ENCODE data around the gene PLEKHN1.

The PLEKHN1 gene

DNA sequence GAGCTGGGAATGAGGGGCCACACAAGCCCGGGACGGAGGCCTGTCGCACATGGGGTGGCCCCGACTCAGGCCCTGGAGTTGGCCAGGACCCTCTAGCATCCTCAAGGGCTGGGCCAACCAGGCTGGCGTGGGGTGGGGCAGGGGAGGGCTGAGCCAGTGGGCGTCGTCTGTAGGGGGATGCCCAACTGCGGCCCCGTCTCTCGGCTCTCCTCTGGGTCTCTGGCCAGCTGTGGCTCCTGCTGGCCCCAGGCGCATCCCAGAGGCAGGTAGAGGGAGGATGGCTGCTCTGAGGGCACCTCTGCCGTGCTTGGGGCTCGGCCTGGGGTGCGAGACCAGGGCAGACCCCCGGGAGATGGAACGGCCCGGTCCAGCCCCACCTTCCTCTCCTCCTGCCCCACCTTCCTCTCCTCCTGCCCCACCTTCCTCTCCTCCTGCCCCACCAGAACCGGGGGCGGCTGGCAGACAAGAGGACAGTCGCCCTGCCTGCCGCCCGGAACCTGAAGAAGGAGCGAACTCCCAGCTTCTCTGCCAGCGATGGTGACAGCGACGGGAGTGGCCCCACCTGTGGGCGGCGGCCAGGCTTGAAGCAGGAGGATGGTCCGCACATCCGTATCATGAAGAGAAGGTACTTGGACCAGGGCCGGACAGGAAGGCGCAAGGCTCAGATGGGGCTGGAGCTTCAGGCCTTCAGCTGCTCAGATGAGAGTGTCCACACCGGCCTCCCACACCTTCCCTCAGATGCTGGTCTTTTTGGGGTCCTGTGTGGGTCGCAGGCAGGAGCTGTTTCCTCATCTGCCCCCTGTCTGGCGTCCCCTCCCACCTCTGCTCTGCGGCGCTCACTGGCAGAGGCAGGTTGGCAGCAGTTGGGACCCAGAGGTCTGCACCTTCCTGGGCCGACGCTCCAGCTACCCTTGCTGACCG is 36.3 kb upstream of the PLEKHN1 start:
- no peak for DNase-seq (ENCODE audit: low spot score)

DNA sequence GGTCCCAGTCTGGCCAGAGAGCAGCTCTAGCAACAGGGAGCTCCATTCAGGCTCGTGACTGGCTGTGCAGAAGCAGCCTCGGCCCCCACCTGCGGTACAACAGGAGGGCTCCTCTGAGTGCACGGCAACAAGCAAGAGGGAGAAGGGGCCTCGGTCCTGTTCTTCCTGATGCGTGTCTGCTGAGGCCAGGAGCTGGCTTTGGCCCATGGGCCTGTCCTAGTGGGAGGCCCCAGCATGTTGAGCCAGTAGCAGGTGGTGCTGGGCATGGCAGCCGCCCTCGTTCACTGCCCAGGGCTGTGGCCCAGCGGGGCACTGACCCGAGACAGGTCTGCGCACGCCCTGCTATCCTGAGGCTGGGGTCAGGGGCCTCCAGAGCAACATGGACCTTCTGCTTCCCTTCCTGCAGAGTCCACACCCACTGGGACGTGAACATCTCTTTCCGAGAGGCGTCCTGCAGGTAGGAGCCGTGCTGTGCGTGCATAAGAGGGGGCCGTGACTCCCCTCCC is 35.6 kb upstream of the PLEKHN1 start:
- DNase-seq (ENCODE audit: low spot score): no peak

DNA sequence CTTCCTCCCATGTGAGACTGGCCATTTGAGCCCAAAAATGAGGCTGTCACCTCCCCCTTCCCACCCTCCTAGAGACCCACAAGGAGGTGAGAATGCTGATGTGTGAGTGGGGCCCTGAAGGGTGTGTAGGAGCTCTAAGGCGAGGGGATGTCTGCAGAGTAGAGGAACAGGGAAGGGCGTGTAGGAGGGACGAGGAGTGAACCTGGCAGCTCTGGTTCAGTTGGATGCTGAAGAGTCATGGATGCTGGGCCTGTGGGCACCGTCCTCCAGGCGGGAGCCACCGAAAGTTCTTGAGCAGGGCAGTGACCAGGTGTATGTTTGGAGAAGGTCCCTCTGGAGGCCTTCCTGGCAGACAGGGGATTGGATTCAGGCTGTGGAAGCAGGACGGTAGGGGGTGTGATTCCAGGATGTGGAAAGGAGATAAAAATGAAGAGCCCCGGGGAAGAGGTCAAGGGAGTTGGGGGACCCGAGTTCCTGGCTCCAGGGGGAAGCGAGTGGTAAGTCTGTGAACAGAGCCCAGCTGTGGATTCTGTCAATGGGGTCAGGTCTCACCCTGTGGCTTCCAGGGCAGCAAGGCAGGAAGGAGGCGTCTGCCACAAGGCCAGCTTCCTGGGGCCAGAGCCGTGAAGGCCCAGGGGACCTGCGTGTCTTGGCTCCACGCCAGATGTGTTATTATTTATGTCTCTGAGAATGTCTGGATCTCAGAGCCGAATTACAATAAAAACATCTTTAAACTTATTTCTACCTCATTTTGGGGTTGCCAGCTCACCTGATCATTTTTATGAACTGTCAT is 34.7 kb upstream of the PLEKHN1 start:
- no peak for DNase-seq (ENCODE audit: low spot score)

DNA sequence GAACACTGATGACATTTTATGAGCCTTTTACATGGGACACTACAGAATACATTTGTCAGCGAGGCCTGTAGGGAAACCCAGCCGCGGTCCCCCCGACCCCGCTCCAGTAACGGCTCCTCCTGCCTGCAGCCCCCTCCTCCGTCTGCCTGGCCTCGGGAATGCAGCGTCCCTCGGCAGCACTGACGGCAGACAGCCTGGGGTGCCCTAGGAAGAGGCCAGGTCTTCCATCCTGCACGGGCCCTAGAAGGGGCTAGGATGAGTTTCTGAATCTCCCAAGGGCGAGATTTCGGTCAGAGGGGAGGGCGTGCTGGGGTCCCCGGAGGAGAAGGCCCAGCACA is 34.1 kb upstream of the PLEKHN1 start:
- no peak for DNase-seq (ENCODE audit: low spot score)

DNA sequence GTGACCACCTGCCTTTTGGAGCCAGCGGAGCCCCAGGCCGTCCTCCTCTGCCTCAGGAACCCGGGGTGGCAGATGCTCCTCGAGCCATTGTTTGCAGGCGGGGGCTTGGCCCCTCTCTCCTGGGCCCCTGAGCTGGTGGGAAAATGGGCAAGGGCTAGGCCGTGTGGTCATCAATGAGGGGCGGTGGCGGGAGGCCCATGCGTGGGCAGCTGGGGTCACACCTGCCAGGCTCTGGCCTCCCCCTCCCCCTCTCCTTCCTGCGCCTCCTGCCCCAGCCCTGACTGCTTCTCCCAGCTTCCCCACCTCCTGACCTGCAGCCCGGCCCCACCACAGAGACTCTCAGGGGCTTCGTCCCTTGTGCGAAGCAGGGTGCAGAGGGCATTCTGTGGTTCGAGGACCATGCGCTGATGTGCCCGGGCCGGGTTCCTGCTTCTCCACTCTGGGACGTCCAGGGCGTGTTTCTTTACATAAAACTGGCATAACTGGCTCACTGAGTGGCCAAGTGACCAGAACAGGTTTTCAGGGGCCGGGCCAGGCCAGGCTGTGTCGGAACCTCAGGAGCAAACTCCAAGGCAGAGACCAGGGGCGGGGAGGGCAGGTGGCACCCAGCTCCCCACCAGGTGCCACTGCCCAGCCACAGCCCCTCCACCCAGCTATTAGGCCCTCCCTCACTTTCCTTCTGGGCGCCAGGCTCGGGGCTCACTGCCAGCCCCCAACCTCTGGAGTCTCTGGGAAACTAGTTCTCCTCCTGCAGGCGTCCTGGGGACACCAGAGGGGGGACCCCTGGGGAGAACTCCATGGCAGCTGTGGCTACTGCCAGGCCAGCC is 33.3 kb upstream of the PLEKHN1 start:
- no peak for DNase-seq (ENCODE audit: low spot score)

DNA sequence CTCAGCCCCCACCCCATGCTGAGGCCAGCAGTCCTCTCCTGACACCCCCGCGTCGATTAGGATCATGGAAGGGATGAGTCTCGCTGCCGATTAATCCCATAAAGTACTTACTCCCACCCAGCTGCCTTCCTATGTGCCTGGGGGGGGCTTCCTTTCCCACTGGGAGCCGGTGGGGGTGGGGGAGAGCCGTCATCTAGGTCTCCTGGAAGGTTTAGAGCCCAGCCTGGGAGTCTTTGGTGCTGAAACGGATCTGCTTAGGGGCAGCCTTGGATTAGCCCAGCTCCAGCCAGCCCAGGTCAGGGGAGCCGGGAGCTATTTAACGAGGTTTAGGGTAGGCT is 32.7 kb upstream of the PLEKHN1 start:
- DNase-seq (ENCODE audit: low spot score): no peak

DNA sequence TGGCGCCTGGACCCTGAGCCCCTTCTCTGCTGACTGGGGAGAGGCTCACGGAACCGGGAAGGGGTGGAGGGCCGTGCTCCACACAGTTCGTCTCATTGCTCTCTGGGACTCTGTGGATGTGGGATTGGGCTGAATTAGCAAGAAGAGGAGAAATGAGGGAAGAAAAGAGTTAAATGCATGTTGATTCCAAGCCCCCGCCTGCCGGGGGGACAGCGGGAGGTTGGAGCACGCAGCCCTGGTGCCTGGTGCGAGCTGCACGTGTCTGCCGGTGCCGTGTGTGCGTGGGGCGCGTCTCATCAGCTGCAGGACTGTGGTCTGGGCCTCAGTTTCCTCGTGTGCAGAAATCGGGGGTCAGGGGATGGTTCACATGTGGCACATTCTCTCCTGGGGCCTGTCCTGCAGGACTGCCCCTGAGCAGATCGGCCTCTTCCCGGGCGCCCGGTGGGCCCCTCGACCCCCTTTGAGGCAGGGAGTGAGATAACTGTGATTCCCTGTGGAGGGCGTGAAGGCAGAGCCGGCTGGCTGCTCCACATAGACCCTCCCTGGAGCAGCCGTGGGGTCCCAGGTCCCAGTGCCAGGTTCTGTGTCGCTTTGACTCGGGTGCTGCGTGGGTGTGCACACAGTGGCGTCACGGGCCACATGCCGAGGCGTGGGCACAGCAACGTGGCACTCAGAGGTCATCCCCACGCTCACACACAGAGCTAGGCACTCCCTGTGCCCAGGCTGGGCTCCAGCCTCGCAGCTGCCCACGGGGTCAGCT is 31.1 kb upstream of the PLEKHN1 start:
- DNase-seq (ENCODE audit: low spot score): no peak

DNA sequence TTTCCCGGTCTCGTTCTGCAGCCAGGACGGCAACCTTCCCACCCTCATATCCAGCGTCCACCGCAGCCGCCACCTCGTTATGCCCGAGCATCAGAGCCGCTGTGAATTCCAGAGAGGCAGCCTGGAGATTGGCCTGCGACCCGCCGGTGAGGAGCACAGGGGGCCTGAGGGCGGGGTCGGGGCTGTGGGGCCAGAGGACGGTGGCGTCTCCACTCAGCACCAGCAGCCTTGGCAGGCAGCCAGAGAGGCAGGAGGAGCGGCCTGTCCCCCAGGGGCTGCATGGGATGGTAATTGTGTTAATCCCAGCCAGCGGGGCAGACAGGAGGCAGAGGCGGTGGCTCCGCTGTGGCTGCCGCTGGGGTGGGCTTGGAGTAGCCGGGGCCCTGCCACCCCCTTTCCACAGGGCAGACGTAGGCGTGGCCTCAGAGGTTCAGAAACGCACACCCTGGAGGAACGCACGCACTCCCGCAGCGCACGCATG is 30.5 kb upstream of the PLEKHN1 start:
- peak; percentile 72 for DNase-seq (ENCODE audit: low spot score)

DNA sequence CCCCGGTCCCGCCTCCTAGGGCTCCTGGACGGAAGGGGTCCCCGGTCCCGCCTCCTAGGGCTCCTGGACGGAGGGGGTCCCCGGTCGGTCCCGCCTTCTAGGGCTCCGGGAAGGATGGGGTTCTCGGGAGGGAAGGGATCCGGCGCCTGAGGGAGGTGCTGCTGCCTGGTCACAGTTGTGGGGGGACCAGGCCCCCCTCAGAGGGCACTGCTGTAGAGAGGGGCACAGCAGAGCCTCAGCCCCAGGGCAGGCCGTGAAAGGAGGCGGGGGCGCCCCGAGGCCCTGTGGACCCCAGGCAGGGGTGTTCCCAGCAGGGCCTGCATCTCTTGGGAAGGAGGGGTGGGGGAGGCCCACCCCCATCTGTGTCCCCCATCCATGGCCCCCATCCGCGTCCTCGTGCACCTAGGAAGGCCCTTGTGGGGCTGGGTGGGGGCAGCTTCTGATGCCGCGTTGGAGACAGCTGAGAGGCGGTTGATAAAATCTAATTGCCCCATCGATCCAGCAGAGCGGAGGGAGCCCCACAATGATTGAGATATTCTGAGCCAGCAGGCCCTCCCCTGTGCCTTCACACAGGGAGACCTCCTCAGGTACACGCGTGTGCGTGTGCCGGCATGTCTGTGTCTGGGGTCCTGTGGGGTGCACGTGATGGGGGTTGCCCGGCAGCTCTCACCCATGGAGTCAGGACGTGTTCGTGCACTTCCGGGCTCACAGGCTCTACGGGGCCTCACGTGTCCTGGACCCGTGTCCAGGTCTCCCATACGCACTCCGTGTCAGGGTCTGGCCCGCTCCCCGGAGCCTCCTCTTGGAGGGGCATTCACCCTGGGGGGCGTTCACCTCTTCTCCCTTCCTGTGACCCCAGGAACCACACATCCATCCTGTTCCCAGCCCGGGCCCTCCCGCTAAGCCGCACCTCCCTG is 29.7 kb upstream of the PLEKHN1 start:
- no peak for DNase-seq (ENCODE audit: low spot score)

DNA sequence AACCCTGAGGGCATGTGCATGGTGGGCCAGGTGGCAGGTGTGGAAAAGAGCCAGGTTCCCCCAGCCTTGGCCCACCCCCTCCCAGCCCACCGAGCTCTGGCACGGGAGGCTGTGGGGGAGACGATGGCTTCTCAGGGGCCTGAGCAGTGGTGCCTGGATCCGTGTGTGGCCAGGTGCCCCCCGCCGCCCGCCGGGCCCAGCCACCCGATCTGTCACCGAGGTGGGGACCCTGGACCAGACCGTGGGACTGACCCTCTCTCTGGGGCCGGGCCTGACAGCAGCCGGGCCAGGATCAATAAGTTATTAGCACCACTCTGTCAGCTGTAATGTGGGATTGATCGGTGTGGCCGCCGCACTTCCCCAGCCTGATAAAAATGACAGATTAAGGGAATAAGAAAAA is 28.8 kb upstream of the PLEKHN1 start:
- no peak for DNase-seq (ENCODE audit: low spot score)

DNA sequence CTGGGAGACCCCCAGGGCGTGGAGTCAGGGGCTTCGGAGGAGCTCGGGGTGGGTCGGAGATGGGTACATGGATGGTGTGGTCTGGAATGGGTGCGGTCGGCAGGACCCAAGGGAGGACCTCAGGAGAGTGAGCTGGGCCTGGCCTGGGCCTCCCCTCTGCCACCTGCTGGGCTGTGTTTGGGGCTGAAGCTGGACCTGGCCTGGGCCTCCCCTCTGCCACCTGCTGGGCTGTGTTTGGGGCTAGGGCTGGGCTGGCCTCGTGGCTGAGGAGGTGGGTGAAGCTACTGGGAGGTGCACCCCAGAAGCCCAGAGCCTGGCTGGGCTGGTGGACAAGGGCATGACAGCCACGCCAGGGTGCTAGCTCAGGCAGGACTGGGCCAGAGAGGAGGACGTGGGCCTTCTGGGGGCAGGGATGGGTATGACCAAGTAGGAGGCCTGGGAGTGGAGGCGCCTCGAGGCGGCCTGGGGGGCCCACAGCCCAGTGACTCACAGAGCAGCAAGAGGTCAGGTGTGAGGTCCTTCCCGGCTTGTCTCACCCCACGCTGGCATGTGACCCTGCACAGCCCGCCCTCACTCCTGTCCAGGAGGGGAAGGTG is 28.1 kb upstream of the PLEKHN1 start:
- DNase-seq (ENCODE audit: low spot score): no peak

DNA sequence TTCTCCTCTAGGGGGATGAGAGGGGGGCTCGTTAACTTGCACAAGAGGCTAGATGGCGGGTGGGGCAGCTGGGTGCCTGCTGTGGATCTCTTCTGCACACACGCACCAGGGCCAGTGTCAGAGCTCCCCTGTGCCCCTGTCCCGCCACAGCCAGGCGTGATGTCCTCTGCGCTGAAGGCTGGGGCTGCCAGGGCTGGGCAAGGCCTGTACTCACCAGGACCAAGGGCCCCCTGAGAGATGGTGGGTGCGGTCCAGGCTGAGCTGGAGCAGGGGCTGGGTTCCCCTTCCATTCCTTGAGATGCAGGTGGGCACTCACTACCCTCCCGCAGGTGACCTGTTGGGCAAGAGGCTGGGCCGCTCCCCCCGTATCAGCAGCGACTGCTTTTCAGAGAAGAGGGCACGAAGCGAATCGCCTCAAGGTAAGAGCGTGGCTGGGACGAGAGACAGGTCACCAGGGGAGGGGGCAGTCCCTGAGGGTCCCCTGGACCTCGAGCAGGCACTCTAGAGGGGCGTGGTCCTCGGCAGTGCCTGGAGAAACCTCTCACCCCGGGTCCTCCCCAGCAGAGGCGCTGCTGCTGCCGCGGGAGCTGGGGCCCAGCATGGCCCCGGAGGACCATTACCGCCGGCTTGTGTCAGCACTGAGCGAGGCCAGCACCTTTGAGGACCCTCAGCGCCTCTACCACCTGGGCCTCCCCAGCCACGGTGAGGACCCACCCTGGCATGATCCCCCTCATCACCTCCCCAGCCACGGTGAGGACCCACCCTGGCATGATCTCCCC is 27.4 kb upstream of the PLEKHN1 start:
- peak; percentile 78 for DNase-seq (ENCODE audit: low spot score)

DNA sequence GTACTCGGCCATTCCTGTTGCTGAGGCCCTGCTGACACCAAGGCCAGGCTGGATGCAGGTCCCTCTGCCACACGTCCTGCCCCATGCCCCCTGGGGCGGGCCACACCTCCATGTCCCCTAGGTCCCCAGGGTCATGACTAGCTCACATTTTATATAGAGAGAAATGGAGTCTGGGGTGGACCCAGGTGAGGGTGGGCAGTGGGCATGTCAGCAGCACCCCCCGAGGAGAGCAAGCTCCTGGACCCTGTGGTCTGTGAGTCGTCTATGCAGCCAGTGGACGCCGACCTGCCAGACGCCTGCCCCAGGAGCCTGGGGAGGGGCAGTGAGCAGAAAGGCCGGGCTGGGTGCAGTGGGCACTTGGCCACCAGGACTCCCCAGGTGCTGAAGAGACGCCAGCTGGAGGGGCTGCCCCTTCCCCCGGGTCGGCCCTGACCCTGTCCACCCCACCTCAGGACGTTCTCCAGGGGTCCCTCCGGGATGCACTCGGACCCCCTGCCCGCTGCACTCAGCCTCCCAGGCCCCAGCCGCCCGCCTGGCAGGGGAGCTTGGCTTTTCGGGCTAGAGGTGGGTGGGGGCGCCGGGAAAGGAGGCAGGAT is 26.7 kb upstream of the PLEKHN1 start:
- no peak for DNase-seq (ENCODE audit: low spot score)

DNA sequence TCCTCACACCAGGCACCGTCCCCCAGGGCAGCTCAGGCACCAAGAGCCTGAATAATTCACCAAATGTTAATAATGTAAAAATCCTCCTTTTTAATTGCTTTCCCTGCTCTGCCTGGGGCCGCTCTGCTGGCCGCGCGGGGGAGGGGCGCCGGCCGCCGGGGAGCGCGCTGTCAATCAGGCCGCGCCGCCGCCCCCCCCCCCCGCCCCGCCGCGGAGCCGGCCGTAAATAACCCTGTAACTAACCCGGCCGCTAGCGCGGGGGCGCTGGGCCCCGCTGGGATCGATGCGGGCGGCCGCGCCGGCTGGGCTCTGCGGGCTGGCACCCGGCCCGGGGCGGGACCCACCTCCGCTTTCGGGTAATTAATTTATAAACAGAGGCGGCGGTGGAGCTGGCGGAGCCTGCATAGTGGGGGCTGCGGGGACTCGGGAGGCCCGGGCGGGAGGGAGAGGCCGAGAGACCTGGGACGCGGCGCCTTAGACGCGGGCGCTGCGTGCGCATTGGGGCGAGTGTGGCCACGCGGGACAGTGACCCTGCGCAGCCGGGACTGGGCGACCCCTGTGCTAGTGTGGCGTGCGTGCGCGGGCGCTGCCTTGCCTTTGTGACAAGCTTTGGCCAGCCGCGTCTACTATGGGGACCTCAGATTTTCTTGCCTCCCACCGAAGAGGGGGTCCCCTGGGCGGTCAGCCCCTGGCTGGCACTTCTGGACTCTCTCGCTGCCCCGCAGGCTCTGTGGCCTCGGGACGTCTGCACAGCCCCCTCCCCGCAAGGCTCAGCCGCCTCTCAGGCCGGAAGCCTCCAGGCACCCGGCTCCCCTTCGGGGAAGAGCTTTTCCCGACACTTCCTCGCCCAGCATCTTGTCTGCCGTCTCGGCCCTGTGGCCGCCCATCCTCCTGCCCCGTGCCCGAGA is 25.9 kb upstream of the PLEKHN1 start:
- DNase-seq (ENCODE audit: low spot score): peak; percentile 78

DNA sequence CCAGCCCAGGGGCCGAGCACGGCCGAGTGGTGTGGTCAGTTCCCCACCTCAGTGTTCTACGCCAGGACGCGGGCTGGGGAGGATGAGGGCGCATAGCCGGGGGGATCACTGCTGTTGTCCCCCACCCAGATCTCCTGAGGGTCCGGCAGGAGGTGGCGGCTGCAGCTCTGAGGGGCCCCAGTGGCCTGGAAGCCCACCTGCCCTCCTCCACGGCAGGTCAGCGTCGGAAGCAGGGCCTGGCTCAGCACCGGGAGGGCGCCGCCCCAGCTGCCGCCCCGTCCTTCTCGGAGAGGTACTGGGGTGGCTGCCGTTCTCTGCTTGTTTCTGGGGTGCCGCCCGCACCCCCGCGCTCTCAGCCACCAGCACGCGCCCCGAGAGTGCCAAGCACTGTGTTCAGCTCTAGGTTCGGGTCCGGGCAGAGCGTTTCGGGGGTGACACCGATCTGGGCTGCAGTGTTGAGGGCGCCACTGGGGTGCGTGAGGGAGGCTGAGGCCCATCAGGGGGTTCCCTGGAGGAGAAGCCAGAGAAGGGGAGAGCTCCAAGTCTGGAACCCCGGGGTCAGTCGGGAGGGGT is 25.2 kb upstream of the PLEKHN1 start:
- DNase-seq (ENCODE audit: low spot score): no peak

DNA sequence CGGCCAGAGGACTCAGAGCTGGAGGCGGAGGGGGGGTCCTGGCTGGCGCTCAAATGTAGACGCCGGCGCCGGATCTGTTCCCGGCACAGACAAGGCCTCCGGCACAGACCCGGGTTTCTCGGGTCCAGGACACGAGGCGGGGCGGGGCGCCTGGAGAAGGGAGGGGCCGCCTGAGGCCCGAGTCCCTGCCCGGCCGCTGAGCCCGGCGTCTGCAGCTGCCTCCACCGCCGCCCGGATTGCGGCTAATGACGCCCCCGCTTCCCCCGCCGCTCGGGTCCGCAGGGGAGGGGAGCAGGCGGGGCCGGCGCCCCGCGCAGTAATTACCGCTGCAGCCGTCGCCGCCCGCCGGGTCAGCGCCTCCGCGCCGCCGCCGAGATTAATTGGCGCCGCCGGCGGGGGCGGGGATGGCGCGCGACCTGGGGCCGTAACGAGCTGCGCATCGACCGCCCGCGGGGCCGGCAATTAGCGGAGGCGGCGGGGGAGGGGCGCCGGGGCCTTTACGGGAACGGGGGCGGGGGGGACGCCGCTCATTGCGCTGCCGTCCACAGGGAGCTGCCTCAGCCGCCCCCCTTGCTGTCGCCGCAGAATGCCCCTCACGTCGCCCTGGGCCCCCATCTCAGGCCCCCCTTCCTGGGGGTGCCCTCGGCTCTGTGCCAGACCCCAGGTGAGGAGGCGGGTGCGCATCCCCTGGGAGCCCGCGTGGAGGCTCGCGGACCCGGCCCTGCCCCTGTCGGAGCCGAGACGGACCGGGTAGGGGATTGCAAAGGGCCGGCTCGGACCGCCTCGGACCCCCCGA is 24.5 kb upstream of the PLEKHN1 start:
- peak; percentile 86 for DNase-seq (ENCODE audit: low spot score)

Measured in iPS-NIHi11 (cell line).